Urothelium cell line (cell line): ENCODE results near the gene USP3.
A peak's percentile ranks its signal among the peaks of the same experiment; 100 is the strongest.

Experiments
- DNase-seq: peaks from one replicate; pipeline ENCODE4 v3.0.0; 2011; ENCODE audit warnings: low spot score, mixed read lengths
- FAIRE-seq: peaks from 2 replicates; lab custom pipeline; 2011; peaks lifted over from hg19 to GRCh38; lab: Jason Lieb, UNC

Gene USP3

DNA sequence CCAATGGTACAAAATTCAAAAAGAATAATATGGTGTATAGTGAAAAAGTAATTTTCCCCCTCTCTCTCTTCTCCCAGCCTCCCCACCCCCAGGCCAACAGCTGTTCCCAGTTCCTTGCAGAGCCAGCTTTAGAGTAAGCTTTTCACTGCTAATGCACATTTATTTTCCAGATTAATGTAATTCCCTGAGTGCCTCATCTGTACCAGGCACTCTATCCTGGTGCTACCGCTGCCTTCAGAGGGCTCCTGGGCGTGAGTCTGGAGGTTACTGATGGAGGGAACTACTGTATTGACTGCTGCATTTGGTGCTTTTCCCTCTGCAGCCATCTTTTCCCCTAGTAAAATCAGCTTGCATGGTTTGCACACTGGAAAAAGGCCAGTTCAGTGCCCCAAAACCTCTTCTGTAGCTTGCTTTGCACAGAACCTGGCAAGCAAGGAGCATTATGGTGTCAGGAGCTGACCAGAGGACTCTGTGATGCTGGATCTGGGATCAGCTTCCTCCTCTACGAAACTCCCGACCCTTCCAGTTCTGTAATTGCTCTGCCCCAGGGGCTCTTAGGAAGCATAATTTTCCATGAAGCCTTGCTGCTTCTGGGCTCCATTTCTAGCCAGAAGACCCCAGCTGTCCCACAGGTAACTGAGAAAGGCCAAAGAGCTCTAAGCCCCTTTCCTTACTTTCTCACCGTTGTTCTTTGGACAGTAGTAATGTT lies 8.5 kb upstream of the USP3 start:
- FAIRE-seq, result no peak
- no peak for DNase-seq

DNA sequence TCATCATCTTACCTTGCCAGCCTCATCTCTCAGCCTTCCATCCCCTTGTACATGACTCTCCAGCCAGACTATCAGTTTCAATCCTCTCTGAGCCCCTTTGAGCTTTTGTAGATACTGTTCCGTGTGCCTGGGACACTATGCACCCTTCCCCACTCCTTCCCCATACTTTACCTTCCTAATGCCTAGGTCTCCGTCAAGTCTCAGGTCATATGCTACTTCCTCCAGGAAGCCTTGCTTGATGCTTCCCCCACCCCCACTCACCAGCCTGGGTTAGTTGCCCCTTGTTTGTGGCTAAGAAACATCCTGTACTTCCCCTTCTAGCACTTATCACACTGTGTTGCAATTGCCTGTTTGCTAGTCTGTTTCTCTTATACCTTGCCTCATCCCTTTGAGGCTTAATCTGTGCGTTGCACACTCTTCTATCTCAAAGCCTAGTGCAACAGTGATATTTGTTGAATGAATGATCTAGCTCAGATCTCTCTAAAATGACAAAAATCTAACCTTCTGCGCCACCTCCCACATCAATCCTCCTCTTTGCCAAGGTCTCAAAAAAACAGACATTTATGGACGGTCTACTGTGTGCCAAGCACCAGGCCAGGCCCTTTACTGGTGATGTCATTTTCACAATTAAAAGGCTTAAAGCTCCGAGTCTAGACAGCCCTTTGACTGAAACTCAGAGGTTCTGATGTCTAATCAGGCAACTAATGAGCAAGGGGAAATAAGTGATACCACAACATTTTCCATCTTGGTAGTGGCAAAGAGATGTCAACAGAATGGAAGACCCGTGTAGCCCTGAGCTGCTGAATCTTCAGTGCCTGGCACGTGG lies 6.5 kb upstream of the USP3 start:
- DNase-seq, result no peak
- FAIRE-seq, result no peak

DNA sequence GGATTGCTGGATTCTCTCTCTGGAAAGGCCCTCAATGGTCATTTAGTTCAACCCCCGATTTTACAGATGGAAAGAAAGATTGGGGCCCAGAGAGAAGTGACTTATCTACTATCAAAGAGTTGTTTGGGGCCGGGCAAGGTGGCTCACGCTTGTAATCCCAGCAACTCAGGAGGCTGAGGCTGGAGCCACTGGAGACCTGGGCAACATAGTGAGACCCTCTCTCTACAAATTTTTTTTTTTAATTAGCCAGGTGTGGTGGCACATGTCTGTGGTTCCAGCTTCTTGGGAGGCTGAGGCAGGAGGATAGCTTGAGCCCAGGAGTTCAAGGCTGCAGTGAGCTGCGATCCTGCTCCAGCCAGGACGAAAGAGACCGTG lies 5.2 kb upstream of the USP3 start:
- no peak for DNase-seq
- FAIRE-seq, result no peak

DNA sequence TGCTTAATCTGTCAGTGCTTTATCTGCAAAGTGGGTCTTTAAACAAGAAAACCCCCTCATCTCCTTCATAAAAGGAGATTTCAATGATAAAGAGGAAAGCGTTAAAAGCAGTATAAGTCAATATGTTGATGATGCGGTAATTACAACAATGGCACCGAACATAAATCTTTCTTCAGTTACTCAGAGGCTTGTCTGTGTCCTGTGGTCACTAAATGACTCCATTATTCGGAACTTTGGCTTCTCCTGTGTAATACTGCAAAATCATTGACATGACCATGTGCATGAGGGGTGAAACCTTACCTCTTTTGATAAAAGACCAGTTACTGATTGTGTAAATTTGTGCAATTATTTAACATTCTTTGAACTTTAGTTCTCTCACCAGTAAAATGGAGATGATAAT lies 4.8 kb upstream of the USP3 start:
- no peak for DNase-seq
- FAIRE-seq, result no peak

DNA sequence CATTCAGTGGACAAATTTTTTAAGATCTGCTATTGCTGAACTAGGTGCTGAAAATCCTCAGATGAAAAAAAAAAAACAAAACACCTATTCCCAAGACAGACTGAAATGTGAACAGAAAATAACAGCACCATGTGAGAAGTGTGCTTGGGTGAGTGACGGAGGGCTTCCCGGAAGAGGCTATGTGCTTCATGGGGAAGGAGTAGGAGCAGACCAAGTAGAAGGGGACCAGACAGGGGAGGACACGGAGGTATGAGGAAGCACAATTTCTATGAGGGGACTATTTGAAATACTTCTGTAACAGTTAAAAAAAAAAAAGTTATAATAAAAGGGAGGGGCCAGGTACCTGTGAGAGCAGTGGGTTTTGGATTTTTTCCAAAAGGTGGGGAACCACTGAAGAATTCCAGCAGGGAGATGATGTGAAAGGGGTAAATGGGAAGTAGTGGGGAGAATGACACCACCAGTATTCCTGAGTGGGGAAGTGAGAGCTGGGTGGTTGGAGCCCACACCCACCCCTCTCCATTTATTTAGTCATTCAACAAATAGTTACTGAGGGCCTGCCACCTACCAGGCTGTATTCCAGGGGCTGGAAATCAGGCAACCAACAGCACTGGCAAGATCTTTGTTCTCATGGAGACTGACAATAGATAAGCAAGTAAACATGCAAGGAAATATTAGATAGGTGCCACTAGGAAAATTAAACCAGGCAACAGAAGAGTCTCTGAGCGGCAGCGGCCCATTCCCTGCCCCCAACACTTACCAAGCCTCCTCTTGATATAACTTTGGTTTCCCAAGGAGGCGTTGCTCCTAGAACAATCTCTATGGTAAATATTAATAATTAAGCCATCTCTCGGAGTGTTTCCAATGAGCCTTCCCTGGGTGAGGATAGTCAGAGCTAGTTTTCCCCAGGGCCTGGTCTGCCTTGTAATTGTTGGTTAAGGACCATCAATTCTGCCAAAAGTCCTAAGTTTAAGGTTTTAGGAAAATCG lies 3.8 kb upstream of the USP3 start:
- DNase-seq, result no peak
- FAIRE-seq, result no peak

DNA sequence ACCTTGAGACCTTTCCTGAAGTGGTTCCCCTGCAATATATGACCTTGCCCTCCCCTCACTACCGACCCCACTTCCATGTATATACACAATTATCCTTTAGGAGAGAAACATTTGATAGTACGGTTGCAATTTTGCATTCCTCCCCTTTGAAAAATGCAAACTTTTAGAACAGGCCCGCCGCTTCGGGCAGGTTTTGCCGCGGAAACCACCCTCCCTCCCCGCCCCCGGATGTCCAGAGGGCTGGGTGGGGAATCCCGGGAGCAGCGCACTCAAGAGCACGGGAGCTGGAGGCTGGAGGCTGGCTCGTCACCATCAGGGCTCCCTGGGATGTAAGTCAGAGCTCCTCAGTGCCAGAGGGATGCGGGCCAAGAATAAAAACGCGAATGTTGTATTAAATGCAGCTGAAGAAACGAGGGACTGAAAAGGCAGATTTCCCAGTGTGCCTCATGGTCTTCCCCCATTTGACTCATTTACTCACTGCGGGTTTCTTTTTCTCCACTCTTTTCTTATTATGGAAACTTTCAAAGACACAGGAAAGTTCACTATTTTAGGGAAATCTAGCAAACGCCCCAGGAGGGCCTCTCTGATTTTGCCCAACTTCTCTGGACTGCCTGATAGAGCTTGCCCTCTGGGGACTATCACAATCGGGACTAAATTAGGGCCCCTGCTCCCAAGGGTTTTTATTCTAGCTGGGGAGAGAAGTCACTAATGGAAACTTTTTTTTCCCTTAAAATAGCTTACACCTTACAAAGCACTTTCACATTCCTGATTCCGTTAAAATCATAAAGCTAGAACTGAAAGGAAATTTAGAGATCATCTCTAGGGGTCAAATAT lies 2.9 kb upstream of the USP3 start:
- DNase-seq (peak; percentile 82), FAIRE-seq (no peak)

DNA sequence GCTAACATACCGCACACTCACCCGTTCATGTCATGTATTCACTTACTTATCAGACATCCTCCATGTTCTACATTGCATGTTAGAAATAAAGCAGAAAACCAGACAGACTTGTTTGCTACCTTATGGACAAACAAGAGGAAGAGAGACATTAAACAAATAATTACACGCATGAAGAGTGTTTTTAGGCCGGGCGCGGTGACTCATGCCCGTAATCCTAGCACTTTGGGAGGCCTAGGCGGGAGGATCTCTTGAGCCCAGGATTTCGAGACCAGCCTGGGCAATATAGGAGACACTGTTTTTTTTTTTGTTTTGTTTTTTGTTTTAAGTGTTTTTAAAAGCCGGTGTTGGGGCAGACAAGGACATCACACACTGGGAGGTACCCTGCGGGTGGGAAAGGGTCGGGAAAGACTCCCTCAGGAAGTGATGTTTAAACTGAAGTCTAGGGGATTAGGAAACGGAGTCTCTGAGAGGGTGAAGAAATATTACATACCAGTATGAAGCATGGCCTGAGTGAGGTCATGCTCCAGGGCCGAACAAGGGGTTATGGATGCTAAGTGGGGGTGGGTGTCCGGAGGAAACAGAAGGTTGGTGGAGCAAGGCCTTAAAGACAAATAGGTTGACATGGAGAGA lies 2.1 kb upstream of the USP3 start:
- FAIRE-seq (no peak), DNase-seq (no peak)

DNA sequence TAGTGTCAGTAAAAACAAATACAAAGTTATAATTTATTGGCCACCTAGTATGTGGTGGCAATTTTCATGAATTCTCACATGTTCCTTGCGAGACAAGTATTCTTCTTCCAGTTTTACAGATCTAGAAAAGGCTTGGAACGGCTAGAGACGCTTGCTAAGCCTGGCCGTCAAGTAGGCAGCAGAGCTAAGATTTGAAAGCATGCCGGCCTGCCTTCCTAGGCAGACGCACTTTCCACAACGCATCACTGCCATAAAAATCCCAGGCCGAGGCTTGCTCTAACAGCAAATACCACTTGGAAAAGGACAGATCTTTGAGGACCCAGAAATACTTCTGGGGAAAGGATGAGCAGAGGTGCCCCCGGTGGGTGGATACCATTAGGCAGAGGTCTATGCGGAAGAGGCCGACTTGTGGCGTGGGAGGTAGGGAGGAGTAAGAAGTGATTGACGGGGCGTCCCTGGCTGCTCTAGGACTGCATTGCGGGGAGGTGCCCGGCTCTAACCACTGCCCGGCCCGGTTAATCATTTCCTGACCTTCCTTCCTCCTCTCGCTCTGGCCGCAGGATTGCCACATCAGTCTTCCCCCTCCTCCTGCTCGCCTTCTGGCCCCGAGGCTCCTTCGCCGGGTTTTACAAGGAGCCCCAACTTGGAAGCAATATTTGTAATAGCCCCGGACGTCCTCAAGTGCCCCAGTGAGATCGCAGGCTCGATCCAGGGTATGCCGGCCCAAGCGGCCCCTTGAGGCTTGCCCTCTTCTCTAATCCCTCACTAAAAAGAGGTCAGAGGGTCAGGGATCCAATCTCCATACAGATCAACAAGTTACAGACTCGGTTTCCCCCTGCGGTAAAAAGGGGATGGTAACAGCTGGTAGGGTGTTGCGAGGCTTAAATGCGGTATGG lies 1.3 kb upstream of the USP3 start:
- DNase-seq (peak; percentile 82), FAIRE-seq (no peak)

DNA sequence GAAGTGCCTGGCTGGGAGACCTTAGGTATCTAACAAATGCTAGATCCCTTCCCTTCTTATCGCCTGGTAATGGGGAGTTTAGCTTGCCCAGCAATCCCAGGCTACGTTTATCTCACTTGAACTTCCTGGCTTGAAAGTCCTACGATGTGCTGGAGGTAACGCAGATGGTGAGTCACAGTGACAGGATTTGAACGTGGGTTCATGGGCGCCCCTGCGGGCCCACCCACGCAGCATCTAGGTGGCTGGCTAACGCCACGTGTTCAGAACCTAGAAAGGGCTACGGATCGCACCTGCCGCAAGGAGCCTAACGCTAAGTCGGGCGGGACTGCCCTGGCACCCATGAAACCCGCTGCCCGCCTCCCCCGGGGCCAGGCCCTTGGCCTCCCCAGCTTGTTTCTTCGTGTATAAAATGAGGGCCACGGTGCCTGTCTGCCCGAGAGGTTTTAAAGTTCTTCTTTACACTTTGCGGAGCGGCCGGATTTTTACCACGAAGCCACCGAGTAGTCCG lies 600 bp upstream of the USP3 start:
- FAIRE-seq (peak; percentile 58), DNase-seq (peak; percentile 74)

DNA sequence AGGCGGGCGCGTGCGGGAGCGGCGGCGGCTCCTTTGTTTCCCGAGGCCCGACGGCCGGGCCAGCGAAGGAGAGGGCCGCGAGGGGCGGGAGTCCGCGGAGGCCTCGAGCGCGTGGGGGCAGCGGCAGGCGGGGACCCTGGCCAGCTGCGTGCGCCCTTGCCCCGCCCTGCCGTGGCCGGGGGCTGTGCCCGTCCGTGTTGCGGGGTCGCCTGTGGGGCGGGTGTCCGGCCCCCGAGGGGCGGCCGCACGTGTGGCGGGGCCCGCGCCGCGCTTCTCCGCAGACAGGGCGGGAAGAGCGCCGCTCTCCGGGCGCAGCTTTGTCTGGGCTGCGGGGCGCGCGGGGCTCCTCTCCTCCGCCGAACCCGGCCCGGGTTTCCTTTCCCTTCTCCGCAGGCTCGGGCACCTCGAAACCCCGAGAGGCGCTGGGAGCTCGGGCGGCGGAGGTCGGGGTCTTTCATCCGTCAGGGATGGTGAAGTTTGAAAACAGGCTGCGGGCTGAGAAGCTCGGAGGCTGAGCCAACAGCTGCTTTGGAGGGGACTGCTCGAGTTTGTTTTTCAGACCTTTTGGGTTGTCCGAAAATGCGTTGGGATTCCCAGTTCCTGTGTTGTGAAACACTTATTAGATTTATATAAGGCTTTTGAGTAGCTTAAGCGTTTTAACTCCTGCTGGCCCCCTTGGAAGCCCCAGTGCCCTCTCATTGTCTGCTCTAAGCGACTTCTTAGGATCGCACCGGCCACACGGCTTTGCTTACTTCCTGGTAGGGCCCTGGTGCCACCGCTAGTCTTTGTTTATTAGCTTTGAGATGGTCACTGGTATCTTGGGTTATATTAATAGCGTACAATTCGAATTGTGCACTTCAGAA lies 817 bp downstream of the USP3 start:
- no peak for FAIRE-seq
- peak; percentile 60 for DNase-seq

DNA sequence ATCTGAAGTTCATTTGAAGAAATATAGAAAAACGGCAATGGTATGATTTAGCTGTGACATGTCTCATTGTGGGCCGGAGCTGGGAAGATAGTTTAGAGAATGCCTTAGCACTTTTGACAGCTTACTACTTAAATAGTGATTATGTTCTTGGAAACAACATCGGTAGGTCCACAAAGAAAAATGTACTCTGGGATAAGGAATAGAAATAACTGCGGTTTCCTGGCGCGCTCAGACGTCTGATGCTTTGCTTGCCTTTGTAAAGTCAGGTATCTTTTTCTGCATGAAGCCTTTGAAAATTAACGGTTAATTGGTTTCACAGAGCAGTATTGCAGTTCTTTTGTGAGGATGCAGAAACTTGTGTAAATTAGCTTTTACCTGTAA lies 1.4 kb downstream of the USP3 start:
- FAIRE-seq (no peak), DNase-seq (no peak)

DNA sequence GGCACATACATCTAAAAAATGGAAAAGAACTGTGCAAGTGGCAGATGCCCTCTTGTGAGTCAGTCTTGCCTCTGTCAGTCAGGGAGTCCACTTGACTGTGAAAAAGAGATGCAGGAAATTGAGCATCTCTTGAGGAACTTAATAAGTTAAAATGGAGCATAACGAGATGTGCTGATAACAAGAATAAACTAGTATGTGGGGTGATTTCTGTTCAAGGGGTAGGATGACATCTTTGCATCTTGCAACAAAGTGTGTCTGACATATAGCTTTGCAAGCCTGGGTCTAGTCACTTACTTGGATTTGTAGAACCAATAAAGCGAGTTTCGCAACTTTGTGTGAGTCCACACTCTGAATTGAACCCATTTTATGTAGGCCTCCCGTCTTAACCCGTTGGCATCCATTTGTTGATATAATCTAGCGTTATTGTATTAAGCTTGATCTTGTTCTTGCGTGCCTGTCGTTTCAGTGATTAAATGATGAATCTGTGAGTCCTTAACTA lies 2.2 kb downstream of the USP3 start:
- DNase-seq, result no peak
- no peak for FAIRE-seq

DNA sequence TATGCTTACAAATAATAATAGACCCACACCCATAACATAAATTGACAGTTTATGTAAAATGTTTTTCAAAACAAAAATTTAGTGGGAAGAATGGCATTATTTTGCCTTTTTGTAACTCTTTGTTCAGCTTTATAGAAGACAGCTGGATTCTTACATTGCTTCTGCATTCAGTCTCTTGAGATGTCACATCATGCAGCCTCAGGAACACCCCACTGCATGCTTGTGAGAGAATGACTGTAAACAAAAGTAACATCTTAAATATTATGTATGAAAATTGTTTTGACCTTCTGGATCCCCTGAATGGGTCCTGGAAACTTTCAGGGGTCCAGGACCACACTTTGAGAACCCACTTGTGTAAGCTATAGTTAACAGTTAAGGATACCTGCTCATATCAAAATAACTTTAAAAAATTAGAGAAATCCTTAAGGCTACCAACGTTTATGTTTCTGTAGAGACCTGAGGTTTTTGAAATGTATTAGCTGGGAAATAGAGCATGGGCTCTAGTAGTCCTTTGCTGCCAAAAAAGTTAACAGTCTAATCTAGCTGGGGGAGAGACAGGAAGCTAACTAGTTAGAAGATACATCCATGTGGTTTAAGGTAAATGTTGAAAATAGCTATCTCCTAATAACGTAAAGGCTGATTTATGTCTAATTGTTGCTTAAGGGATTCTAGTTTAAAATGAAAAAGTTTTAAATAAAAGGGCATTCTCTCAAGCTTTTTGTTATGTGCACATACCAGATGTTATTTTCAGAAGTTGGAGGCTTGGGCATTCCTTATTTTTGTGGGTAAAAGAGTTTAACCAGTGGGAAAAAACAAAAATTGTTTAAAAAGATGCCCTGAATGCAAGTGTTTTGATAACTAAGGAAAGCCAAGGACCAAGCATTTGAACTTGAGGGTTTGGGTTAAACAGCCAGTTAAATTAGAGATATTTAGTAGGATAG lies 3.8 kb downstream of the USP3 start:
- DNase-seq (no peak), FAIRE-seq (no peak)

DNA sequence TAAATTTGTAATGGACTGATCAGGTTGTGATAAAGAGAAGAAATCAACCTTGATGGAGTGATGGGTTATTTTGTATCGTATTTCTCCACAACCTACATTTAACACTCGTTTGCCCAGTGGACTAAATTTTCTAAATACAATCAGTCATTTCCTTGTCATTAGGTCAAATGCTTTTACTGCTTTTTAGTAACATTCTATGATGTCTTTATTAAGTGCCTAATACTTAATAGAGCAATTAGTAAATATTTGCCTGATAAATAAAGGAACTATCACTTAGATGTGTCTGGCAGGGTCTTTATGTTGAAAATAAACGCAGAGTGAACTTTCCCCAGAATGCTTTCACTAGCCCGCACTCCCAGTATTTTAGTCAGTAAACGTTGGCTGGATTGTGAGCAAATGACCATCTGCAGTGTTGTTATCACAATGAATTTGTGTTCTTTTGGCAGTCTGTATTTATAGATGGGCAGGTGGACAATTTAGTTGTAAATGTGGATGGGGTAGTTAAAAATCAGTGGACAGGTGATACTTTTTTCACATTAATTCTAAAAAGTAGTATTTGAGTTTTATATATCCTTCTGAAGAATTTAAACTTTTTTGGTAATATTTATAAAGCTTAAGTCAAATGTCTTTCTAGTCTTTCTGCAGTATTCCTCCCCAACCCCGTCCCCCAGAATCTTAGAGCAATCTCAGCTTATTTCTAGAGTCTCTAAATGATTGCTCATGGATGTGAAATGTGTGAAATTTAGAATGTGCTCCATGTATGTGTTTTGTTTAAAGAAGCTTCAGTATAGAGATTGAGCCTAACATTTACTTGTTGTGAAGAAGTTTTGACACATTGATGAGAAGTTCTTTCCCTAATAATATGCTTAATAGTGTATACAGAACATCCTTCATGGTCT lies 4.9 kb downstream of the USP3 start:
- FAIRE-seq (no peak), DNase-seq (no peak)
